ENCODE measurements around the gene HEBP2.

DNA sequence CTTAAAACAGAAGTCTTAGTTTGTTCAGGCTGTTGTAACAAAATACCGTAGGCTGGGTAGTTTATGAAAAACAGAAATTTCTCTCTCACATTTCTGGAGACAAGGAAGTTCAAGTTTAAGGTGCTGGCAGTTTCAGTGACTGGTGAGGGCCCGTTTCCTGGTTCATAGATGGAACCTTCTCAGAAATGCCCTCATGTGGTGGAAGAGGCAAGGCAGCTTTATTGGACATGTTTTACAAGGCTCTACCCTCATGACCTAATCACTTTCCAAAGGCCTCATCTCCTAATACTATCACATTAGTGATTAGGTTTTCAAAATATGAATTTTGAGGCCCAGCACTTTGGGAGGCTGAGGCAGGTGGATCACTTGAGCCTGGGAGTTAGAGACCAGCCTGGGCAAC is 2.4 kb downstream of the HEBP2 start:
- TF ChIP-seq EZH2 (IDR thresholded peaks at IDR 0.05; ENCODE audit: insufficient read depth, low read length) (no peak), CTCF (IDR thresholded peaks at IDR 0.05; ENCODE audit: insufficient read depth, low read depth, low read length) (no peak)

All from astrocyte (in vitro differentiated cells and primary cell).